ENCODE measurements around the gene NHLRC4. TPM values are rescaled to one million over a fixed set of nuclear protein-coding genes. Genes with fewer than 3 reads are reported as not detected.

NHLRC4 gene
- total and polyA plus RNA-seq, 2 of the 13 experiments (the other 11 are each of a cell fraction or from before 2014, with no cell fraction given): 0.40 to 0.59 TPM

- TF ChIP-seq FOXJ3 (CRISPR knock-in tag; IDR thresholded peaks at IDR 0.05; ENCODE audit: borderline replicate concordance) (no peak), HINFP (CRISPR knock-in tag; IDR thresholded peaks at IDR 0.05; ENCODE audit: low read depth) (0 out of 2 replicates have a peak, but pooled peaks have one; percentile 62), TGIF2 (CRISPR knock-in tag; IDR thresholded peaks at IDR 0.05) (no peak; the same call in 1 of the 2 replicates), ZNF253 (CRISPR knock-in tag; IDR thresholded peaks at IDR 0.05; ENCODE audit: borderline replicate concordance) (no peak), GATAD2A (CRISPR knock-in tag; IDR thresholded peaks at IDR 0.05) (peak; percentile 91), ZNF274 (CRISPR knock-in tag; IDR thresholded peaks at IDR 0.05) (no peak; the same call in 1 of the 2 replicates), TP53 (CRISPR knock-in tag; conservative IDR thresholded peaks at IDR 0.05) (no peak), CBX2 (IDR thresholded peaks at IDR 0.05; ENCODE audit: low read depth, low read length) (no peak), CBX2 (CRISPR knock-in tag; IDR thresholded peaks at IDR 0.05; ENCODE audit: low read depth) (peak; percentile 67; the same call in 1 of the 2 replicates), ZNF784 (CRISPR knock-in tag; IDR thresholded peaks at IDR 0.05; ENCODE audit: borderline replicate concordance) (0 out of 2 replicates have a peak, but pooled peaks have one; percentile 79), ZNF646 (CRISPR knock-in tag; IDR thresholded peaks at IDR 0.05) (no peak), PBX2 (CRISPR knock-in tag; IDR thresholded peaks at IDR 0.05) (no peak), GATA4 (IDR thresholded peaks at IDR 0.05; ENCODE audit: borderline replicate concordance, low read depth) (no peak; the same call in 1 of the 2 replicates), ZNF746 (CRISPR knock-in tag; IDR thresholded peaks at IDR 0.05) (peak; percentile 77), ZMAT3 (CRISPR knock-in tag; conservative IDR thresholded peaks at IDR 0.05) (peak; percentile 91), NONO (IDR thresholded peaks at IDR 0.05) (no peak), NONO (CRISPR knock-in tag; conservative IDR thresholded peaks at IDR 0.05) (peak; percentile 82; the same call in 1 of the 2 replicates), FOSL1 (CRISPR knock-in tag; IDR thresholded peaks at IDR 0.05; ENCODE audit: borderline replicate concordance) (no peak), SALL1 (CRISPR knock-in tag; IDR thresholded peaks at IDR 0.05) (peak; percentile 91), ZFX (CRISPR knock-in tag; IDR thresholded peaks at IDR 0.05; ENCODE audit: low read depth) (peak; percentile 80), PAX8 (CRISPR knock-in tag; IDR thresholded peaks at IDR 0.05; ENCODE audit: borderline replicate concordance) (no peak)
Observed at GRCh38 chr16:558298-559020, 8.3 kb upstream of the NHLRC4 start (continued).
